ENCODE data around the gene NR1H3.

Gene NR1H3

GRCh38 chr11:47247502-47247901 lies 10.3 kb upstream of the NR1H3 start:
- H3K27me3 ChIP-seq (replicated peaks): no peaks in the 10 kb centered on the region
- peaks cover 25% of the 10 kb centered on the region for H3K36me3 ChIP-seq (replicated peaks)
- in situ Hi-C loops (cut with HindIII; ENCODE audit: low pct_ligation_motif_present, low sequenced_read_pairs): no loop called here
- no peak overlapping the region for H3K27ac ChIP-seq
- no peak overlapping the region for H3K4me3 ChIP-seq (ENCODE audit: low read depth, low read length)
- TF ChIP-seq CTCF (IDR thresholded peaks at IDR 0.05; ENCODE audit: low read depth, low read length, missing control alignments): no peak
- no peak for DNase-seq

- peak overlapping the region; percentile 94 for H3K27ac ChIP-seq
- peaks cover 19% of the 10 kb centered on the region for H3K36me3 ChIP-seq (replicated peaks)
- peak overlapping the region; percentile 97 for H3K4me3 ChIP-seq (ENCODE audit: low read depth, low read length)
- TF ChIP-seq CTCF (IDR thresholded peaks at IDR 0.05; ENCODE audit: low read depth, low read length, missing control alignments): no peak
- in situ Hi-C loops (cut with HindIII; ENCODE audit: low pct_ligation_motif_present, low sequenced_read_pairs): no loop called here
- H3K27me3 ChIP-seq (replicated peaks): no peaks in the 10 kb centered on the region
- no peak for DNase-seq
Observed at GRCh38 chr11:47248304-47248663, 9.5 kb upstream of the NR1H3 start.

GRCh38 chr11:47248664-47249377 lies 9.0 kb upstream of the NR1H3 start, which contains the start of gene ACP2:
Gene ACP2 (minus strand): TSS chr11:47248814. CDS start chr11:47248789, 25 bp downstream.
- peaks cover 15% of the 10 kb centered on the region for H3K36me3 ChIP-seq (replicated peaks)
- peak within 1 kb of the TSS; percentile 94 for H3K27ac ChIP-seq
- peak; percentile 83 for DNase-seq
- no peaks in the 10 kb centered on the region for H3K27me3 ChIP-seq (replicated peaks)
- TF ChIP-seq CTCF (IDR thresholded peaks at IDR 0.05; ENCODE audit: low read depth, low read length, missing control alignments): peak; percentile 41
- in situ Hi-C loops (cut with HindIII; ENCODE audit: low pct_ligation_motif_present, low sequenced_read_pairs): no loop called here
- H3K4me3 ChIP-seq (ENCODE audit: low read depth, low read length): peak within 1 kb of the TSS; percentile 97

- Histone ChIP-seq H3K36me3 (replicated peaks) (peaks cover 10% of the 10 kb centered on the region), H3K4me3 (ENCODE audit: low read depth, low read length) (peak overlapping the region; percentile 97), H3K27ac (peak overlapping the region; percentile 94), H3K27me3 (replicated peaks) (no peaks in the 10 kb centered on the region)
- in situ Hi-C loops (cut with HindIII; ENCODE audit: low pct_ligation_motif_present, low sequenced_read_pairs): no loop called here
- no peak for TF ChIP-seq CTCF (IDR thresholded peaks at IDR 0.05; ENCODE audit: low read depth, low read length, missing control alignments)
- DNase-seq: no peak
Observed at GRCh38 chr11:47249378-47249715, 8.4 kb upstream of the NR1H3 start.

GRCh38 chr11:47251751-47252150 lies 6.0 kb upstream of the NR1H3 start:
- Histone ChIP-seq H3K4me3 (ENCODE audit: low read depth, low read length) (no peak overlapping the region), H3K27ac (no peak overlapping the region), H3K27me3 (replicated peaks) (no peaks in the 10 kb centered on the region), H3K36me3 (replicated peaks) (no peaks in the 10 kb centered on the region)
- in situ Hi-C loops (cut with HindIII; ENCODE audit: low pct_ligation_motif_present, low sequenced_read_pairs): no loop called here
- no peak for DNase-seq
- no peak for TF ChIP-seq CTCF (IDR thresholded peaks at IDR 0.05; ENCODE audit: low read depth, low read length, missing control alignments)

- in situ Hi-C loops (cut with HindIII; ENCODE audit: low pct_ligation_motif_present, low sequenced_read_pairs): no loop called here
- no peak overlapping the region for H3K4me3 ChIP-seq (ENCODE audit: low read depth, low read length)
Observed at GRCh38 chr11:47253660-47254059, 4.1 kb upstream of the NR1H3 start.

More at GRCh38 chr11:47253660-47254059, 4.1 kb upstream of the NR1H3 start:
- Histone ChIP-seq H3K27ac (no peak overlapping the region), H3K36me3 (replicated peaks) (no peaks in the 10 kb centered on the region), H3K27me3 (replicated peaks) (no peaks in the 10 kb centered on the region)
- no peak for DNase-seq
- no peak for TF ChIP-seq CTCF (IDR thresholded peaks at IDR 0.05; ENCODE audit: low read depth, low read length, missing control alignments)

All from brain microvascular endothelial cell (primary cell).